Stomach smooth muscle (tissue), 2 donors: ENCODE data around the gene GALNT9.
A peak's percentile ranks its signal among the peaks of the same experiment; 100 is the strongest.

Experiments used
- H3K27ac ChIP-seq: one replicate; pipeline ENCODE4 v1.7.0; 2013; ENCODE audit warnings: mild to moderate bottlenecking, low read length, inconsistent platforms
- H3K27me3 ChIP-seq, 2 donors: one replicate each; pipeline ENCODE4 v1.7.0; 2013; ENCODE audit warnings: low read length in 2 of 2; ENCODE audit not compliant: insufficient read depth in 2 of 2, control insufficient read depth in 1 of 2
- H3K36me3 ChIP-seq, 2 donors: one replicate each; pipeline ENCODE4 v1.7.0; 2013; ENCODE audit warnings: low read length in 2 of 2; ENCODE audit not compliant: control insufficient read depth in 2 of 2, insufficient read depth in 2 of 2
- H3K4me1 ChIP-seq: one replicate; pipeline ENCODE4 v1.7.0; 2013; ENCODE audit warnings: low read length; ENCODE audit not compliant: control insufficient read depth, insufficient read depth
- H3K4me3 ChIP-seq, 2 donors: one replicate each; pipeline ENCODE4 v1.7.0; 2013; ENCODE audit warnings: low read length in 2 of 2
- H3K9ac ChIP-seq, 2 donors: one replicate each; pipeline ENCODE4 v1.7.0; 2013; ENCODE audit warnings: low read length in 2 of 2, mild to moderate bottlenecking in 1 of 2
- H3K9me3 ChIP-seq, 2 donors: one replicate each; pipeline ENCODE4 v1.7.0; 2013; ENCODE audit warnings: low read length in 2 of 2; ENCODE audit not compliant: control insufficient read depth in 2 of 2
- donor health status: healthy.
- donor health status: Pancreatic carcinoma.

GALNT9 gene

GRCh38 chr12:132190834-132191500, 138.4 kb downstream of the GALNT9 start:
- peak overlapping the region in 1 of 2 donors; percentile 82 for H3K4me3 ChIP-seq
- no peaks in the 10 kb centered on the region for H3K36me3 ChIP-seq
- no peak overlapping the region for H3K9ac ChIP-seq
- no peaks in the 10 kb centered on the region for H3K27me3 ChIP-seq
- no peak overlapping the region for H3K27ac ChIP-seq
- H3K4me1 ChIP-seq = peaks cover 19% of the 10 kb centered on the region
- H3K9me3 ChIP-seq = peaks cover 0 to 30% of the 10 kb centered on the region in 2 donors

GRCh38 chr12:132190012-132190755, 139.2 kb downstream of the GALNT9 start:
- Histone ChIP-seq H3K9me3 (peaks cover 0 to 38% of the 10 kb centered on the region in 2 donors), H3K27ac (no peak overlapping the region), H3K27me3 (no peaks in the 10 kb centered on the region)

GRCh38 chr12:132189378-132190011, 139.9 kb downstream of the GALNT9 start:
- Histone ChIP-seq H3K9ac (peak overlapping the region; percentile 69 to 77), H3K27ac (peak overlapping the region; percentile 11), H3K4me1 (peaks cover 19% of the 10 kb centered on the region), H3K9me3 (peaks cover 0 to 40% of the 10 kb centered on the region in 2 donors), H3K27me3 (no peaks in the 10 kb centered on the region), H3K4me3 (peak overlapping the region; percentile 80 to 82), H3K36me3 (no peaks in the 10 kb centered on the region)

More at GRCh38 chr12:132190012-132190755, 139.2 kb downstream of the GALNT9 start:
- H3K36me3 ChIP-seq = no peaks in the 10 kb centered on the region
- peak overlapping the region; percentile 80 to 82 for H3K4me3 ChIP-seq
- H3K9ac ChIP-seq = peak overlapping the region; percentile 69 to 77
- H3K4me1 ChIP-seq = peaks cover 19% of the 10 kb centered on the region

GRCh38 chr12:132188916-132189325, 140.5 kb downstream of the GALNT9 start:
- Histone ChIP-seq H3K36me3 (no peaks in the 10 kb centered on the region), H3K27ac (peak overlapping the region; percentile 11), H3K9ac (peak overlapping the region; percentile 35 to 60), H3K9me3 (peaks cover 0 to 36% of the 10 kb centered on the region in 2 donors), H3K4me3 (peak overlapping the region; percentile 73 to 82), H3K27me3 (no peaks in the 10 kb centered on the region), H3K4me1 (peaks cover 19% of the 10 kb centered on the region)

GRCh38 chr12:132188451-132188901, 140.9 kb downstream of the GALNT9 start:
- Histone ChIP-seq H3K36me3 (no peaks in the 10 kb centered on the region), H3K9ac (no peak overlapping the region), H3K4me1 (peaks cover 19% of the 10 kb centered on the region), H3K27me3 (no peaks in the 10 kb centered on the region), H3K27ac (no peak overlapping the region), H3K4me3 (no peak overlapping the region), H3K9me3 (peaks cover 0 to 32% of the 10 kb centered on the region in 2 donors)

- Histone ChIP-seq H3K4me1 (peaks cover 19% of the 10 kb centered on the region), H3K27ac (no peak overlapping the region), H3K9ac (no peak overlapping the region), H3K4me3 (no peak overlapping the region), H3K27me3 (no peaks in the 10 kb centered on the region), H3K36me3 (no peaks in the 10 kb centered on the region), H3K9me3 (peaks cover 0 to 31% of the 10 kb centered on the region in 2 donors)
Observed at GRCh38 chr12:132187646-132188450, 141.5 kb downstream of the GALNT9 start.

- H3K9me3 ChIP-seq = peaks cover 0 to 31% of the 10 kb centered on the region in 2 donors
- H3K4me1 ChIP-seq = peaks cover 19% of the 10 kb centered on the region
- no peak overlapping the region for H3K4me3 ChIP-seq
- H3K27me3 ChIP-seq = no peaks in the 10 kb centered on the region
- no peak overlapping the region for H3K27ac ChIP-seq
- H3K36me3 ChIP-seq = no peaks in the 10 kb centered on the region
- no peak overlapping the region for H3K9ac ChIP-seq
Observed at GRCh38 chr12:132186857-132187620, 142.3 kb downstream of the GALNT9 start.

GRCh38 chr12:132186208-132186856, 143.1 kb downstream of the GALNT9 start:
- Histone ChIP-seq H3K36me3 (no peaks in the 10 kb centered on the region), H3K4me3 (no peak overlapping the region), H3K27me3 (peaks cover 0 to 2% of the 10 kb centered on the region in 2 donors), H3K9ac (no peak overlapping the region), H3K9me3 (peaks cover 0 to 31% of the 10 kb centered on the region in 2 donors), H3K27ac (no peak overlapping the region), H3K4me1 (peaks cover 19% of the 10 kb centered on the region)

- Histone ChIP-seq H3K9ac (no peak overlapping the region), H3K27ac (no peak overlapping the region), H3K36me3 (no peaks in the 10 kb centered on the region), H3K27me3 (peaks cover 0 to 3% of the 10 kb centered on the region in 2 donors), H3K4me1 (peaks cover 15% of the 10 kb centered on the region), H3K9me3 (peaks cover 0 to 31% of the 10 kb centered on the region in 2 donors), H3K4me3 (no peak overlapping the region)
Observed at GRCh38 chr12:132185705-132186104, 143.7 kb downstream of the GALNT9 start.
